HUDEP-2 (cell line): ENCODE measurements around the gene AGK.

Source experiments
- DNase-seq, 76 experiments: peaks; one replicate each; lab custom pipeline; 2025; ENCODE audit not compliant: unreplicated experiment in 76 of 76; lab: John Stamatoyannopoulos, UW

Gene AGK

DNA sequence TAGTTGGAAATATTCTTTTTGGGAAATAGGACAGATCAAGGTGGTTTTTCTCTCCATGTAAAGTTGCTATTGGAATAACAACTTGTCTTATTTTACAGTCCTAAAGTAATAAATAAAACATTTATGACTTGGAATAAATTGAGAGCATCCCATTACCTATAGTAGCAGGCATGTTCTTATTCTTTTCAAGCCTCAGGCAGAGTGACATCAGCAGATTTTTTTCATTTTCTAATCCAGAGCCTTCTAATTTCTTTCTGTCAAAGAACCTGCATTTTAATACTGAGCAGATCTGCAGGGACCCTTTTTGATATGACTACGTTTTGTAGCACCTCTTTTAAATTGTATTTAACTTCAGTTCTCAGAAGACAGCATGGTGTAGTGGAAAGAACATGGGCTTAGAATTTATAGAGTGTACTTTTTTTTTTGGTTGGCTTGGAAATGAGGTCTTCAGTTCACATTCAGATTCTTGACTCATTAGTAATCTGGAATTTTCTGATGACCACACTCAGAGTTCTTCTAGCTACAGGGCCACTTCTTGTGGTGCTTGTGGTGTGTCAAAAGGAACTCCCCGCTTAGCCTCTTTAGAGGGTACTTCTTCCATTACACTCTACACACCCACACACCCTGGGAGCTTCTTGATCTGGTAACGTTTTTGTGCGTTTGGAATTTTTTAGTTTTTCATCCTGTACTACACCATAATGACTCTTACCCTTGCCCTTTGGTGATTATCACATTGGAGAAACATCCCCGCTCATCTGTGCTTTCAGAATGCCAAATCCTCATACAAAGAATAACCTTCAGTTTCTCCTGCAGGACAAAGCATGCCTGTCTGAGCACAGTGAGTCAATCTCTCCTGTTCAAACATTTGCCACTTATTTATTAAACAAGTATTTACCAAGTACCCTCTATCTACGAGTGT is 34.6 kb downstream of the AGK start:
- DNase-seq, result no peak

DNA sequence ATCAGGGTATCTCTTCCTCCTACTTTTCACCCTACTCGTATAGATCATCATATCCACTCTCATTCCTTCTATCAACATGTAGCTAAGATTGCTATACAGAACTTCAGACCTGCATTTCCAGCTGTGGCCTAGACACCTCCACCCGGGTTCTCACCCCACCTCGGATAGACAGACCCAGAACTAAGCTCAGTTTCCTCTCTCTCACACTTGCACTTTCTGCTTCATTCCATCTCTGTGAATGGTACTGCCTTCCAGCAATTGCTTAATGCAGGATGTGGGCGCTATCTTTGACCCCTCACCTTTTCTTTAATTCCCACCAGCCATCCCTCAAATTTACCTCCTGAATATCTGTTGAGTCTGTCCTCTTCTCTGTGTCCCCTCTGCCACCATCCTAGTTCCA is 35.7 kb downstream of the AGK start:
- no peak for DNase-seq

DNA sequence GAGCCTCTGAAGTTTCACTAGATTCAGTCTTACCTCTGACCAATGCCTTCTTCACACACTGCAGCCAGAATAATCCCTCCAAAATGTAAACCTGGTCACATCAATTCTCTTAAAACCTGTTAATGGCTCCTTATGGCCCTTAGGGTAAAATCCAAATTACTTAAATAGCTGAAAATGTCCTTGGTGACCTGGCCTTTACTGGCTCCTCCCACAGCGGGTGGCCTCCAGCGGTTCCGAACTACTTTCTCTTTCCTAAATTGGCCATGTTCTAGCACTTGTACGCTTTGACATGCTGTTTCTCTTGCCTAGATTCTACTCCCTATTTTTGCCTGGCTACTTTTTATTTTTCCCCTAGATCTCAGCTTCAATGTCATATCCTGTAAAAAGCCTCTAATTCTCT is 36.1 kb downstream of the AGK start:
- no peak for DNase-seq

DNA sequence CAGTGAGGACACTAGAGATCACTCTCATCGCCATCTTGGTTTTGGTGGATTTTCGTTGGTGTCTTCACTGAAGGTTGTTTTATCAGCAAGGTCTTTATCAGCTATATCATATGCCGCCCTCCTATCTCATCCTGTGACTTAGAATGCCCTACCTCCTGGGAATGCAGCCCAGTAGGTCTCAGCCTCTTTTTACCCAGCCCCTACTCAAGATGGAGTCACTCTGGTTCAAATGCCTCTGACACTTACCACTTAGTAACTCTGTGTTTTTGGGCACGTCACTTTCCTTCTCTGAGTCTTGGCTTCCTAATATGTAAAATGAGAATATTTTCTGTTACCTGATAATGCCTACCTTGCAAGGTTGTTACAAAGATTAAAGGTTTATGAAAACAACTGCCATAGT is 37.7 kb downstream of the AGK start:
- DNase-seq, result no peak

DNA sequence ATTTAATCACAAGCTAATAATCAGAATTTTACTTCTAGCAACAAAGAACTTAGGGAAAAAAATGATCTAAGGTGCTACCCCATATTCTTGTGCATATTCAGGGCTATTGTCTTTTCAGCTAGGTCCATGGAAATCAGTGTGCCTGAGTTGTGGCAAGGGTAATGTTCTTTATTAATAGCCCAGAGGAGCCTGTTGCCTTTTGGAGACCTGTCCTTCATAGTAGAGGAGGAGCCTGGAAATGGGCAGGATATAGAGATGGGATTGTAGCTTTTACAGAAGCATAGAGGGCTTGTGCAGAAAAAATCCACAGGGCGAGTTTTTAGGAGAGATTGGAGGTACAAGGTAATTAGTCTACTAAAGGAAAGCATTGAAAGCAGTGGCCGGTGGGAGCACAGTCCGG is 38.9 kb downstream of the AGK start:
- DNase-seq, result no peak

DNA sequence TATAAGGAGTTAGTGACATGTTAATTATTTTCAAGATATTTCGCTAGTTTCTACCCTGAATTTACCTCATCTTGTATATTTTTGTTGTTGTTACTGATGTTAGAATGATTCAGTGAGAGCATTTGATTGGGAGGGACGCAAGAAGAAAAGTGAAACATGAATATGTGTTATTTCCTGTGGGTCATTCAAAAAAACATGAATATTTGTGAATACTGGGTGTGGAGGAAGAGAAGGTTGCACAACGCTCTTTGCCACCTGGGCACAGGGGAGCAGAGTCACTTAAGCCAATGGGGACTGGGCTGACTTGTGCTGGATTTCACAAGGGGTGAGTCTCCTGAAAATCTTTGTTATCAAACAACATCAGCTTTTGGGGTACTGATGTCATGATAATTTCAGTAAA is 39.5 kb downstream of the AGK start:
- no peak for DNase-seq

DNA sequence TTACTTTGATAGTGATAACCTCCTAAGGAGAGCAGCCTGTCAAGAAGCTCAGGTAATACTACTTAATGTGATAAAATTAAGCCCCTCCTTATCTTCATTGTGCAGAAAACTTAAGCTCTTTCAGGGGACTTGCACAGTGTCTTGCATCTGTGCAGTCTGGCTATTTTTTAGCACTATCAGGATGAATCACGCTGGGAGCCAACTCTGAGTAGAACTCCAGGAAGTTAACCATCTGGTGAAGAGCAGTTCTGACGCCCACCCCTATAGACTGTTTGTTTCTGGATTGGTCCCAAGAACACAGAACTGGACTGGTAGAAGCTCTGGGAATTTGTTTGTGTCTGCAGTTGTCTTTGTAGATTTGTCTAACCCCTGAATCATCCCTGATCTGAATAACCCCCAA is 41.9 kb downstream of the AGK start:
- DNase-seq, result peak in 18 of 76 experiments; percentile 0 to 46 (median 9)

DNA sequence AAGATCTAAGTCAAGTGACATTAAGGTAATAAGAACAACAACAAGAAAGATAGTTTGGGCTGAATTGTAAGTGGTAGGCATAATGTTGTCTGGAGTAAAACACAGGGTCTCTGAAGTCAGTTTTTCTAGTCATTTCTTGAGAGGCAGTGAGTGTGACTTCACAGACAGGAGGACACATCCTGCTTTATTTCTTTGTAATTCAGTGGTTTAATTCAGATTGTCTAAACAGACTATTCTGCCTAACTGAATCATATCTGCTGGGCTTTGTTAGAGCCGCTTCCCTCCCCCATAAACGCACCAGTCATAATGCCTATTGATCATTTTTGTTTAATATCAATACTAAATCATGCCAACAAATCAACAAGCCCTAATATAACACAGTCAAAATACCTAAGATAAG is 46.8 kb downstream of the AGK start:
- DNase-seq, result no peak

DNA sequence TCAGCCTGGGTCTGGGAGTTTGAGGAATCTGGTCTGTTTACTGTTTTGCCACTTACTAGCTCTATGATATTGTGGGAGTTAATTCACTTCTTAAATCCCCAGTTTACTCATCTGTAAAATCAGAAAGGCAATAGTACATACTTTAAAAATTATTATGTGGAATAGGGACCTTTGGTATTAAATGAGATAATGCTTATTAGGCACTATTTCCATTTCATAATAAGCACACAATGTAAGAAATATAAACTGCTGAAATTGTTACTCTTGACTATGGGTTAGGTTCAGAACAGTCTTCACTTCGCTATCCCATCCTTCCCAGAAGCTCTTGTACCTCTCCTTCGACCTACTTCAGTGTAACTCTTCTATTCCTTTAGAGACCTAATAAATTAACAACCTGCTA is 47.2 kb downstream of the AGK start:
- no peak for DNase-seq

DNA sequence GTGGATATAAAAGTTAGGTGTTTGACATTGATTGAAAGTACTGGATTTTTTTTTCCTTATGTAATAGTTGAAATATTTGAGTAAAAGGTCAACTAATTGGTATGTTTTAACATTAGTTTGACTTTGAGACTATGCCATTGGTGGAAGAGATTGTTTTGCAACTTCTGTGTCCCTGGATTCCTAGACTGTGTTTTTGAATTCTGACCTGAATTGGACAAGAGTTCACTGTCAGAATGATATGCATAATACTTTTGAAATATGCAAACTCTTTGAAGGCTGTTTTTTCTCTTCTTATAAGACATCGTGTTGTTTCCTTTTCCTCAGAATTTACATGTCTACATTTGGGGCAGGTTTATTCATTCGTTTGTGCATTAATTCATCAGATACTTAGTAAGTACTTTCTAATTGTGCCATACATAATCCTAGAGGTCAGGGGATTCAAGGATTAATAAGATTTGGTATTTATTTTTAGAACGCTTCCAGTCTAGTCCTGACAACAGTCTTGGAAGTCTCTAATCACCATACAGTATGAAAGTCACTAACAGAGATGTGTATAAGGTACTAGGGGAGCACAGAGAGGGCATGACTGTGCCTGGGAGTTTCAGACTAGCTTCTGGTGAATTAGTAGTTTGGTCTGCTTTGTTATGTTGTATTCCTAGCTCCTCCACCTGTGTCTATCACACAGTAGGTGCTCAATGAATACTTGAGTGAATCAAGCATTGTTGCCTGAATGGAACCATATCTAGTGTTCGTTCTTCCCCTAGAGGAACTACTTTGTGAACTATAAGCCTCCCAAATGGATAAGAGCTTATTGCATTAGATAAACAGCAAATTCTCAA is 49.2 kb downstream of the AGK start:
- no peak for DNase-seq

DNA sequence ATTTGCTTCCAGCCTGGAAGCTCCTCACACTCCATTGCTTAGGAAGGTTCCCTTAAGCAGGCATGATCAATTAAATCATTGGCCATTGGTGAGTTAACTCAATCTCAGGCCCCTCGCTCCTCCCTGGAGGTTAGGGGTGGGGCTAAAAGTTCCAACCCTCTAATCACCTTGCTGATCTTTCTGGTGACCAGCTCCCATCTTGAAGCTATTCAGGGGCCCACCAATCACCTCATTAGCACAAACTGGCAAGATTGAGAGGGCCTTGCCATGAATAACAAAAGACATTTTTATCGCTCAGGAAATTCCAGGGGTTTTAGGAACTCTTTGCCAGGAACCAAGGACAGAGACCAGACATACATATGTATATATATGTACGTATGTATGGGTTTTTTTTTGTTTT is 58.4 kb downstream of the AGK start:
- DNase-seq, result no peak

DNA sequence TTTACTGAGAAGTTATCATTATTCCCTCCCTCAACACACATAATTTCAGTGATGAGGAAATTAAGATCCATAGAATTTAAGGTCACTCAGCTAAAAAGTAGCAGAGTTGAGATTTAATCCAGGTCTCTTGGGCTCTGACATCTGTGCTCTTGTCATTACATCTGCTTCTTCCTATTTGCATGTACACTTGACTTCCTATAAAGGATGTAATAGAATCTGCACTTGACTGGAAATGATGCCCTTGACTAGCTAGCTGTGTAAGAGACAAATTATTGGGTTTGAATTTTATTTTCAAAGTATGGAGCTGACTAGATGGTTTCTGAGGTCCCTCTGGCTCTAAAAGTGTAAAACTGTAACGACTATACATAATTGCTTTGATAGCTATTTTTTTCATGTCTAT is 59.5 kb downstream of the AGK start:
- DNase-seq, result no peak

DNA sequence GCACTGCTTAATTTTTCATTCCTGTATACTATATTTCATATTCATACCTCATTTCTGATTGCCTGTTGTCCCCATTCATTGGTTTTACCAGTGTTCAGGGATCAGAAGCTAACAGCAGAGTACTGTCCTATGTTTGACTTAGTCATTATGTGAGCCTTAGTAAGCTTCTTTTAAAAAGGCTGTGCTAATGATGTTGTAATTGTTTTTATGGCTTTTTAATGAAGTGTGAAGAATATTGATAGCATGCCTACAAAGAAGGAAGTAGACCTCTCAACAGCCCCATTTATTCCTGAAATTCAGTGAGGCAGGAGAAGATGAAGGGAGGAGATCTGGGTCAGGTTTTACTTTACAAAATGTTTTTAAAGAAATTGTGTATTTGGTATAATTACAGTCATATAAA is 61.7 kb downstream of the AGK start:
- no peak for DNase-seq

DNA sequence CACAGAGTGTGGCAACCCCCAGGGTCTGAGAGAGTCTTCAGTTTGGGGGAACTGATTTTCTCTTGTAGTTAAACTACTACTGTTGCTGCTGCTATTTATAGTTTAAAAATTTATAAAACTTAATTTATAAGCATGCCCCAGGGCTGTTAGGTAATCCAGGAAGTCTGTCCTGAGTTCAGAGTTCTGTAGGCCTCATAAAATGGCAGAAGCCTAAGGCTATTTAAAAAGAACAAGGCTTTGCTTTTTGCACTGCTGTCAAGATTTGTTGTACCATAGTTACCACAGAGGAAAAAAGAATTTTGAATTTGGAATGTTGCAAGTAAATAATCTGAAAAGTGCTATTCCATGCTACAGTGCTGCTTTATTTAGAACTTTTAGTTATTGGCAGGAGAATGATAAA is 66.1 kb downstream of the AGK start:
- DNase-seq, result no peak

DNA sequence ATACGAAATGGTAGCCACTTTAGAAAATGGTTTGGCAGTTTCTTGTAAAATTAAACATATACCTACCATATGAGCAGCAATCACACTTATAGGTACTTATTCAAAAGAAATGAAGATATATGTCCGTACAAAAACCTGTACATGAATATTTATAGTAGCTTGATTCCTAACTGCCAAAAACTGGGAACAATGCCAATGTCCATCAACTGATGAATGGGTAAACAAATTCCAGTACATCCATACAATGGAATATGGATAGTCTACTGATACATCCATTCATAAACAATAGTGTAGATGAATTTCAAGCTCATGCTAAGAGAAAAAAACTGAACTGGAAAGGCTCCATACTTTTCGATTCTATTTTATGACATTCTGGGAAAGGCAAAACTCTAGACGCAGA is 68.5 kb downstream of the AGK start:
- no peak for DNase-seq

DNA sequence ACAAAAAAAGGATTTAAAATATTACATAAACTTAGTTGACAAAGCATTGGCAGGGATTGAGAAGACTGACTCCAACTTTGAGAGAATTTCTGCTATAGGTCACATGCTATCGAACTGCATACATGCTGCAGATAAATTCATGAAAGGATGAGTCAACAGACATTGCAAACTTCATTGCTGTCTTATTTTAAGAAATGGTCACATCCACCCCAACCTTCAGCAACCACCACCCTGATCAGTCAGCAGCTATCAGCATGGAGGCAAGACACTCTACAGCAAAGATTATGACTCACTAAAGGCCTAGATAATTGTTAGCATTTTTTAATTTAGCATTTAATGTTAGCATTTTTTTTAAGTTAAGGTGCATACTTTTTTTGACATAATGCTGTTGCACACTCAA is 73.6 kb downstream of the AGK start:
- no peak for DNase-seq

DNA sequence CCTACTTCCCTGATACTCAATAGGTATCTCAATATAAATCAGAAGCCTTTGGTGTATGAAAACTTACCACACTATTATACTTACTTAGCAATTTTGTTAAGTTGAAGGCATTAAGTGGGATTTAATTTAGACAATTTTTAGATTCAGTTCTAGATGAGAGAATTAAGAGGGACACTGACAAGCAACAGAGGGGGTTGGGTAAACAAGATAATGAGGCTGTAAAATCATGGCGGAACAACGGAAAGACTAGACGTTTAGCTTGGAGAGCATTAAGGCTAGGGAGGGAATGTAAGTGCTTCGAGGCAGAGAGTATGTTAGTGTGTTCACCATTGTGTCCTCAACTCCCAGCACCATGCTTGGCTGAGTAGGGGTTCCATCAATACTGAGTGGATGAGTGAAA is 79.4 kb downstream of the AGK start:
- DNase-seq, result no peak

DNA sequence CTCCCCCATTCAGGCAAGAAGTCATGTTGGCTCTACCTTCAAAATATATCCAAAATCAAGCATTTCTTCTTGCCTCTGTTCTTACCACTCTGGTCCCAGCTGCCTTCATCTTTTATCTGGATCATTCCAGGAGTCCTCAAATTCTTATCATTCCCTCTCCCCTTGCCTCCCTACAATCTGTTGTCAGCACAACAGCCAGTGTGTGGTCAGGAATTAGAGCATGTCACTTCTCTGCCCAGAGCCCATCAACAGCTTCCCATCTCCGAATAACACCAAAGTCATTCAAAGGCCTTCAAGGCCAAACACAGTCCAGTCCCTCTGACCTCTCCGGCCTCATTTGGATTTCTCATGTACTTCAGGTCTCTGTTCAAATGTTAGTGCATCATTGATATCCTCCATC is 80.3 kb downstream of the AGK start:
- no peak for DNase-seq

DNA sequence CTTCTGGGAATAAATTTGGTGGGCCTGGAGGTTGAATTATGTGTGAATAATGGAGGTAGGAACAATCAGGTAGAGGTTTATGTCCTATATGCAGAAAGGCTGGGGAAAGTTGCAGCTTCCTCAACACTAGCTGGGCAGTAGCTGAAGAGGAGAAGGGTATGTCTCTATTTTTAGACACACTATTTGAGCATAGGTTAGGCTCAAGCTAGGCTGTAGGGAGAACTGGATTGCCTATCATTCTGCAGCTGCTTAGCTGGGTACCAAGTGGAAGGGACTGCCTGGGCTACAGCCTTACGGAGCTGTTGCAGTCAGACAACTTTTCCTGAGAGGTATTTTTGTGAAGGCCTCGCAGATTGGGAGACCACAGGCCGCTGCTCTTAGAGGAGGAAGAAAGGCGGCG is 82.9 kb downstream of the AGK start:
- no peak for DNase-seq

DNA sequence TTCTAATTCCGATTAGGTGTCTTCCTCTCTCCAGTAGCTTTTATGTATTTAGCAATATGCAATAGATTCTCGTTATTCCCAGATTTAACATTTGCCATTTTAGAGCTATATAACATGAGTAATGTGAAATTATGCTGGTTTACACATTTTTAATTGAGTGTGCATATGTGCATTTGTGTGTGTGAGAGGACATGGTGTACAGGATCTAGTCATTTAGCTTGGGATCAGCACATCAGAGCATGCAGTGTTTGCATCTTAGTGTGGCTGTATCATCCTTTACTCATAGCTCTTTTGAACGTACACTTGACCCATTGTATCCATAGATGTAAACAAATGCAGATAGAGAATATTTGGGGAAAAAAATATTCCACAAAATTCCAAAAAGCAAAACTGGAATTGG is 84.8 kb downstream of the AGK start:
- no peak for DNase-seq

DNA sequence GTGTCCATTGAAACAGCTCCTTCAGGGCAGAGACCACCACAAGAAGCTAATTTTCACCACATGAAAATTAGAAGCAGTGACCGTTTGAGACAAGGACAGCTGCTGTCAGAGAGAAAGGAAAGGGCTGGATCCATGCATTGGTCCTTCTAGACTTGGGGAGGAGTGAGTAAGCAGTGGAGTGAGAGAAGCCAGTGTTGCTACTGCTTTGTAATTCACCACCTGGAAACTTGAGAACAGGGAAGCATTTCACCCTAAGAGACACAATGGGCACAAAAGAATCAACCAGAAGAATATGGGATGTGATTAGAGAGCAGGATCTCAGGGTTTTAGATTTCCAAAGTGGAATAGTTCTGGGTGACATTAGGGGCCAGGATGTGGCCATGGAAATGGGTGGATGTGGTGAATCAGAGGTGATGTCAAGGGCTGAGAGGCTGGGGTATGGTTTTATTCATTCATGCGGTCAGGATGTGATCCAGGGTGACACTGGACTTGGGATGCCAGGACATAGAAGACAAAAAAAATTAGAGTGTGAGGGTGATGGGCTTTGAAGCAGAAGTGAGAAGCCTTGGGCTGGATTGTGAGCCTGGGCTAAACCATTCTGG is 89.1 kb downstream of the AGK start:
- no peak for DNase-seq

DNA sequence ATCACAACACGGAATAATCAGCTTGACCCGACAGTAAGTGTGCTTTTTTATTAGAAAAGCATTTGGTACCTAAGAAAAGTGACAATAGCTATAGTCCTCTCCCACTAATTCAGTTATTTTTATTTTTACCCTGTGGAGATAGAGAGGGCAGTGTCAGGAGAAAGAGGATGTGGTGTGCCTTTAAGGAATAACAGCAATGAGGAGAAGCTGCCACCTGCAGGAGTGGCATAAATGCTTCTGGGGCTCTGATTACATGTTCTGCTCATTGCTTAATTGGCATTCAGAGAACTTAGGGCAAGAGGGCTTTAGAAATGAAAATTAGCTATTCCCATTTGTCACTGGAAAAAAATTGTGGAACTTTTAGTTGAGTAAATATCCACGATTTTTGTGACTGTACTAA is 90.7 kb downstream of the AGK start:
- no peak for DNase-seq
